Activated naive CD4-positive, alpha-beta T cell (primary cell): ENCODE data around the gene CAMSAP3.
"Not testable (repeated sequence)": the region's sequence is repeated elsewhere in the genome, so short reads cannot be mapped to it uniquely, and the experiment has no call there.

Experiments
- DNase-seq, 4 experiments: peaks; one replicate each; lab custom pipeline; 2025; lab: John Stamatoyannopoulos, UW

CAMSAP3 gene

DNA sequence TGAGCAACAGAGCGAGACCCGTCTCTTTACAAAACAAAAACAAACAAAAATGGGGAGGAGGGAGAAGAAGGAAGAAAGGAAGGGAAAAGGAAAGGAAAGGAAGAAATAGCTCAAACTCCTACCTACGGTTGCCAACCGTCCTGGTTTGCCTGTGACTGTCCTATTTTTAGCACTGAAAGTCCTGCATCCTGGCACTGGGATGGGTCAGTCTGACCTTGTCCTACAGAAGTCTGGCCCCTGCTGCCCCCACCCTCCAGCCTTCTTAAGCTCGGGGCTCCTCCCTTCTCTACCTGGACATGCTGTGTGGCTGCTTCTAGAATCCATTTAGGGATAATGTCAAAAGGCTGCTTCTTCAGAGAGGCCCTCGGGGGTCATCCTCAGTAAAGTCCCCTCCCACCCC, 40.0 kb downstream of the CAMSAP3 start:
- DNase-seq: no peak

DNA sequence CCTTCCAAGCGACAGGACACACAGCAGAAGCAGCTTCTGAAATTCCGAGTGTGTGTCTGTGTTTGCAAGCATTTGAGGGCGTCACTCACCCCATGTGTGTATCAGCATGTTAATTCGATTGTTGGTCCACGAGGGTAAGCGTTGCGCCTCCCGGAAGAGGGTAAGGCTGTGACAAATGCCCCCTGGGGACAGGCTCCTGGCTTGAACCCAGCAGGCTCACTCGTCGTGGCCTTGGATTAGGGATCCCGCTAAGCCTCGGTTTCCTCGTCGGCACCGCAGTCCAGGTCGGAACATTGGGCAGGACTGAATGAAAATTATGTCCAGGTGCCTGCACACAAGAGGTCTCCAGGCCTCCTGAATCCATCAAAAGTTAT, 40.6 kb downstream of the CAMSAP3 start:
- no peak for DNase-seq

DNA sequence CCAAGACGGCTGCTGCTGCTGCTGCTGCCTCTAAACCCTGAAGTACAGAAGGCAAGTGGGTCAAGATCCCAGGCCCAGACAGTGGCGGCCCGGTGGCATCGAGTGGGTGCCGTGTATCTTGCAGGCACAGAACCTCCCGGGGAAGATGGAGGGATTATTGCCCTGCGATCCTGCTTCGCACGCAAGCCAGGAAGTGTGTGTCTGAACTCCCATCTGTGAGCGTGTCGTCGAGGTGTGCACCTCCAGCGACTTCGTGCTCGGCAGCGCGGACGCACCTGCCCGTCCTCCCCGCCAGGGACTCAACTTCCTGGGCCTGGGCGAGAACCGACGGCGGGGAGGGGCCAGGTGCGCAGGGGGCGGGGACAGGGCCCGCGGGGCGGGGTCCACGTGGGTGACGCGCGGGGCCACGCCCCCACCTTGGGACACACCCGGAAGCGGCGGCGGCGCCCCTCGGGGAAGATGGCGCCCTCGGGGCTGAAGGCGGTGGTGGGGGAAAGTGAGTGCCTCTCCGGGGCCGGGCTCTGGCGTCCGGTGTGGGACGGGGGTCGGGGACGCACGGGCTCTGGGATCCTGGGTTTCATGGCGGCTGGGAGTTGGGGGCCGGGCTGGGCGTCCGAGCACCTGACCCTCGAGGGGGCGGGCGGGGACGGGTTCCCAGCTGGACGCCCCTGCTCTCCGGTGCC, 41.2 kb downstream of the CAMSAP3 start, which contains the start of gene STXBP2:
TSS of gene STXBP2 (plus strand) at position 420 of the 683 bp plus-strand sequence. CDS start at position 460, 40 bp downstream.
- peak; percentile 79 to 95 (median 88) for DNase-seq

DNA sequence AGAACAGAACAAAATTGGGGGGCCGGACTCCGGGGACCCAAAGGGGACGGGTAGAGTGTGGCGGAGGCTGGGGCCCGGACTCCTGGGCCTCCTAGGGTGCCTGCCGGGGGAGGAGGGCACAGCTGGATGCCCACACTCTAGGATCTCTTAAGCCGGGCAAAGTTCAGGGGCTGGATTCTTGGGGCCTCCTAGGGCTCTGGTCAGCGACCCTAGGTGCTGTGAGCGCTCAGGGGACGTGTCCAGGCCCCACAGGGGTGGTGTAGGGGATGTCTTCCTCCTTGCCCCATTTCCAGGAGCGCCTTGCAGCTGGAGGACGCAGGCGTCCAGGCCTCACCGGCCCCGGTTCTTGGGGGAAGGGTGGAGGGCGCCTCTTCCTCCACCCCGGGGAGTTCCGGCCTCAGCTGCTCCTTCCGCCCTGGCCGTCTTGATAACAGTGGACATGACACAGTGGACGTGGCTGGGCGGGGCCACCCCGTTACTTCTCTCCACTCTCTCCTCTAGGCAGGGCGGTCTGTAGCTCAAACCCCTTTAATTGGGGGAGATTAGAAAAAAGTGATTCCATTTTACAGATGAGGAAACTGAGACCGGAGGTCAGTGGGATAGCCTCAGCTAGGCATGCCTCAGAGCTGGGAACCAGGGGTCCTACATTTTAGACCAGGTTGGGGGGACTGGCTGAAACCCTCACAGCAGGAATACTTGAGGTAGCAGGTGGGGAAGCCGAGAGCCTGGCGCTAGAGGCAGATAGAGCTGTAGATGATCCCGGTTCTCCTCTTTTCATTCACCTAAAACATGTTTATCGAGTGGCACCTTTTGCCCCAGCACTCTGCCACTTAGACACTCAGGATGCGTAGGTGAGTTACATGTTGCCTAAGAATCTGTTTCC, 42.0 kb downstream of the CAMSAP3 start:
- no peak for DNase-seq

DNA sequence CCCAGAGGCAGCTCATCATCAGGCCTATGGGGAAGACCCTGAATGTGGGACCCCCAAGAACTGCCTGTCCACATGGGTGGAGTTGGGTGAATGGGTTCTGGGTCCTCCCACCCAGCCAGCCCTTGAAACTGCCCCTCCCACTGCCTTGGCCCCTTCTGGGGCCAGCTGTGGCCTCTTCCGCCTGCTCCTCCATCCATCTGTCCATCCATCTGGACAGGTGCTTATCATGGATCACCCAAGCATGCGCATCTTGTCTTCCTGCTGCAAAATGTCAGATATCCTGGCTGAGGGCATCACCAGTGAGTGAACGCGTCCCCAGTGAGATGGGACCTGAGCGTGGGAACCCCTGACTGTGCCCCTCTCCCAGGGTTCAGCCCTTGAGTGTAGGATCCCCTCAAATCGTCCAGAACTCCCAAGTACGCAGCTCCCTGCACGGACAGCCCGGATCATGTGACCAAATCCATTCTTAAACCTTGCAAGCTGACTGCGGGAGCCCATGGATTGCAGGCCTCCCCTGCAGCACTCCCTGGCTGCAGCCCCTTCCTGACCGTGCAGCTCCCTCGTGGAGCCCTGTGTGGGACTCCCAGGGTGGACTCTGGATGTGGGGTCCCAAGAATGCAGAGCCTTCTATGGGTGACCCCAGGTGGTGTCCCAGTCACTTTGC, 43.3 kb downstream of the CAMSAP3 start:
- DNase-seq: no peak

DNA sequence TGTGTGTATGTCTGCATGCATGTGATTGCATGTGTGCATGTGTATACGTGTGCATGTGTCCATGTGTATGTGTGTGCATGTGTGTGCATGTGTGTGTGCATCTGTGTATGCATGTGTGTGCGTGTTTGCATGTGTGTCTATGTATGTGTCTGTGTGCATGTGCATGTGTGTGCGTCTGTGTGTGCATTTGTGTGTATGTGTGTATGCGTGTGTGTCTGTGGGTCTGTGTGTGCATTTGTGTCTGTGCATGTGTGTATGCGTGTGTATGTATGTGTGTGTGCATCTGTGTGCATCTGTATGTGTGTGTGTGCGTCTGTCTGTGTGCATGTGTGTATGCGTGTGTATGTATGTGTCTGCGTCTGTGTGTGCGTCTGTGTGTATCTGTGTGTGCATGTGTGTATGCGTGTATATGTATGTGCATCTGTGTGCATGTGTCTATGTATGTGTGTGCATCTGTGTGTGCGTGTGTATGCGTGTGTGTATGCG, 44.2 kb downstream of the CAMSAP3 start:
- no peak for DNase-seq

DNA sequence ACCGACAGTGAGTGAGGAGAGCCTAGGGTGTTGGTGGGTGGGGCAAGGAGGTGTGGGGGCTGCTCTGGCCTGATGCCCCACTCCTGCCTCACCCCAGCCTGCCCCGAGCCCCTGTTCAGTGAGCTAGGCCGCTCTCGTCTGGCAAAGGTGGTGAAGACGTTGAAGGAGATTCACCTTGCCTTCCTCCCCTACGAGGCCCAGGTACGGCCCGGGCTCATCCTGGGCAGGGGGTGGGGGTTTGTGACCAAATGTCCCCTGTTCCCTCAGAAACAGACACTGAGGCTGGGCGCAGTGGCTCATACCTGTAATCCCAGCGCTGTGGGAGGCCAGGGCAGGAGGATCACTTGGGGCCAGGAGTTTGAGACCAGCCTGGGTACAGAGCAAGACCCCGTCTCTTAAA, 45.1 kb downstream of the CAMSAP3 start:
- DNase-seq: no peak

DNA sequence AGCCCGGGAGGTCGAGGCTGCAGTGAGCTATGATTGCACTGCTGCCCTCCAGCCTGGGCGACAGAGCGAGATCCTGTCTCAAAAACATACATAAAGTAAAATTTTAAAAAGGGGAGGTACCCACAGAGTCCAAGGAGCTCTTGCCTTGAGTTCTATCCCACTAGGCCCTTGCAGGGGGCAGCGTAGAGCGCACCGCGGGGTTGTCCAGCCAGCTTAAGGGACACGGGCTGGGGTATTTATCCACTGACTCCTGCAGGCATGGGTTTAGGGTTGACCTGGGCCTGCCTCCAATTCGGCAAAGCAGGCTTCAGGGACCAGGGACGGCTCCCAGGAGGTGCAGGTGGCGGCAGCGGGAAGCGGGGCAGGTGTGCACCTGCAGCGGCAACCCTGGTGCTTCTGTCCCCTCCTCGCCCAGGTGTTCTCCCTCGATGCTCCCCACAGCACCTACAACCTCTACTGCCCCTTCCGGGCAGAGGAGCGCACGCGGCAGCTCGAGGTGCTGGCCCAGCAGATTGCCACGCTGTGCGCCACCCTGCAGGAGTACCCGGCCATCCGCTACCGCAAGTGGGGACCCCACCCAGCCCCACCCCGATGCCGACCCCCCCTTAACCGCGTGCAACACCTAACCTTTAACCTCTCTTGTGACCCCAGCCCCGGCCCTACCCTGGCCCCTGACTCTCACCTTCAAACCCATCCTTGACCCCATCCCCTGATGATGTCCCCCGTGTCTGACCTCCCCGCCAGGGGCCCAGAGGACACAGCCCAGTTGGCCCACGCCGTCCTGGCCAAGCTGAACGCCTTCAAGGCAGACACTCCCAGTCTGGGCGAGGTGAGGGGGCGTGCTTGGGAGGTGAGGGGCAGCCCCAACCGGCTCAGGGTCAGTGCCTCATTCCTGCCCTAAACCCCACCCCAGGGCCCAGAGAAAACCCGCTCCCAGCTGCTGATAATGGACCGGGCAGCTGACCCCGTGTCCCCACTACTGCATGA, 45.9 kb downstream of the CAMSAP3 start:
- no peak for DNase-seq

DNA sequence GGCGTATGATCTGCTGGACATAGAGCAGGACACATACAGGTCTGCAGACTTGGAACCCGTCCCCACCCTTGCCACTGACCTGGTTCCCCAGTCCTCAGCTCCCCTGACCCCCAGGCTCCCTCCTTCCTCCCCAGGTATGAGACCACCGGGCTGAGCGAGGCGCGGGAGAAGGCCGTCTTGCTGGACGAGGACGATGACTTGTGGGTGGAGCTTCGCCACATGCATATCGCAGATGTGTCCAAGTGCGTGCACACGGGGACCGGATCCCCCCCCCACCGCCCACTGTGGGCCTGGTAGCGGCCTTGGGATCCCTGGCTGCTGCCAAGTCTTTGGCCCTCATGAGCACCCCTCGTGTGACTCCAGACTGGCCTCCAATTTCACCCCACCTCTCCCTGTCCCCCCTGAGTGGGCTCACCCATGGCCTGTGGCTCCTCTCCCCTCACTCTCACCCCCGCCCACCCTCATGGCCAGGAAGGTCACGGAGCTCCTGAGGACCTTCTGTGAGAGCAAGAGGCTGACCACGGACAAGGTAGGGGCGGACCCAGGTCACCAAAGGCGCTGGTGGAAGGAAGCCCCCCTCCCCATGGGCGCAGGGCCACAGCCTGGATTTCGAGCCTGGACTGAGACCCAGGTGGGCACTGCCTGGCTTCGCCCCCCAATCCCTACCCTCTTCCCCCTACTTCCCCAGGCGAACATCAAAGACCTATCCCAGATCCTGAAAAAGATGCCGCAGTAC, 46.8 kb downstream of the CAMSAP3 start:
- DNase-seq: no peak

DNA sequence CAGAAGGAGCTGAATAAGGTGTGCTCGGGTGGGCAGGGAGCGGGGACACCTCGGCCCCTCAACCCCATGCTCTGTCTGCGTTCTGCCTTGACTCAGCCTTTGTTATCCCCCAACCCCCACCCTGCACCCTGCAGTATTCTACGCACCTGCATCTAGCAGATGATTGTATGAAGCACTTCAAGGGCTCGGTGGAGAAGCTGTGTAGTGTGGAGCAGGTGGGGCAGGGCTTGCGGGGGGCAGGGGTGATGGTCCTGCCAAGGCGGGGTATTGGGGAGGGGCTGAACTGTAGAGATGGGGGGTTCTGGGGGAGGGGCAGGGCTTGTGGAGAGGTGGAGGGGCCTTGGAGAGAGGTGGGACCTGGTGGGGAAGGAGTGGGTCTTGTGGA, 47.4 kb downstream of the CAMSAP3 start:
- DNase-seq: no peak

DNA sequence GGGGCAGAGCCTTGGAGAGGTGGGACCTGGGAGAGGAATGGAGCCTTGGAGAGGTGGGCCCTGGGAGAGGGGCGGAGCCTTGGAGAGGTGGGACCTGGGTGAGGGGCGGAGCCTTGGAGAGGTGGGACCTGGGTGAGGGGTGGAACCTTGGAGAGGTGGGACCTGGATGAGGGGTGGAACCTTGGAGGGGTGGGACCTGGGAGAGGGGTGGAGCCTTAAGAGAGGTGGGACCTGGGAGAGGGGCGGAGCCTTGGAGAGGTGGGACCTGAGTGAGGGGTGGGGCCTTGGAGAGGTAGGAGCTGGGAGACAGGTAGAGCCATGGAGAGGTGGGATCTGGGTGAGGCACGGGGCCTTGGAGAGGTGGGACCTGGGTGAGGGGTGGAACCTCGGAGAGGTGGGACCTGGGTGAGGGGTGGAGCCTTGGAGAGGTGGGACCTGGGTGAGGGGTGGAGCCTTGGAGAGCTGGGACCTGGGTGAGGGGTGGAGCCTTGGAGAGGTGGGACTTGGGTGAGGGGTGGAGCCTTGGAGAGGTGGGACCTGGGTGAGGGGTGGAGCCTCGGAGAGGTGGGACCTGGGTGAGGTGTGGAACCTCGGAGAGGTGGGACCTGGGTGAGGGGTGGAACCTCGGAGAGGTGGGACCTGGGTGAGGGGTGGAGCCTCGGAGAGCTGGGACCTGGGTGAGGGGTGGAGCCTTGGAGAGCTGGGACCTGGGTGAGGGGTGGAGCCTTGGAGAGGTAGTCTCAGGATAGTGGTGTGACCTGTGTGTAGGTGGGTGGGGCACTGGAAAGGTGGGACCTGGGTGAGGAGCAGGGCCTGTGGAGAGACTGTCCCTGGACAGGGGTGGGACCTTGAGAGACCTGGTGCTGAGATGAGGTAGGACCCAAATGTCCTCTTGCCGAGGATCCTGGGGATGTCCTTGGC, 48.2 kb downstream of the CAMSAP3 start:
- DNase-seq: not testable (repeated sequence)

DNA sequence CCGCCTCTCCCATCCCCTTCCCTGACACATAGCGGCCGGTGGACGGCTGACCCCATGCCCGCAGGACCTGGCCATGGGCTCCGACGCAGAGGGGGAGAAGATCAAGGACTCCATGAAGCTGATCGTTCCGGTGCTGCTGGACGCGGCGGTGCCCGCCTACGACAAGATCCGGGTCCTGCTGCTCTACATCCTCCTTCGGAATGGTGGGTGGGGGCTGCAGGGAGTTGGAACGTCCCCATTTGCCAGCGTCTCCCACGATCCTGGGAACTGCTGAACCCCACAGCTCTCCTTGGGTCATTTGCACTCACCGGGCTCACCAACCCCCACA, 48.9 kb downstream of the CAMSAP3 start:
- no peak for DNase-seq

DNA sequence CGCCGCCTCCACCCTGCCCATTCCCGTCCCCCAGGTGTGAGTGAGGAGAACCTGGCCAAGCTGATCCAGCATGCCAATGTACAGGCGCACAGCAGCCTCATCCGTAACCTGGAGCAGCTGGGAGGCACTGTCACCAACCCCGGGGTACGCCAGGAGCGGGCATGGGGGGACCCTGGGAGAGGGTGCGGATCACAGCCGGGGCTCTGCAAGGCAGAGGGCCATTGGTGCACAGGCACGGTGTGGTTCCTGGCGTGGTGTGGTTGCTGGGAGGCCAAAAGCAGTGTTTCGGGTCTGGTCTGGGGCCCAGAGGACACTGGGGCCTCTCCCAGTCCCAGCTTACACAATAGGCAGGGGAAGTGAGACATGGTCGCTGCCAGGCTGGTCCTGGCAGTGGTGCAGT, 49.5 kb downstream of the CAMSAP3 start:
- no peak for DNase-seq

DNA sequence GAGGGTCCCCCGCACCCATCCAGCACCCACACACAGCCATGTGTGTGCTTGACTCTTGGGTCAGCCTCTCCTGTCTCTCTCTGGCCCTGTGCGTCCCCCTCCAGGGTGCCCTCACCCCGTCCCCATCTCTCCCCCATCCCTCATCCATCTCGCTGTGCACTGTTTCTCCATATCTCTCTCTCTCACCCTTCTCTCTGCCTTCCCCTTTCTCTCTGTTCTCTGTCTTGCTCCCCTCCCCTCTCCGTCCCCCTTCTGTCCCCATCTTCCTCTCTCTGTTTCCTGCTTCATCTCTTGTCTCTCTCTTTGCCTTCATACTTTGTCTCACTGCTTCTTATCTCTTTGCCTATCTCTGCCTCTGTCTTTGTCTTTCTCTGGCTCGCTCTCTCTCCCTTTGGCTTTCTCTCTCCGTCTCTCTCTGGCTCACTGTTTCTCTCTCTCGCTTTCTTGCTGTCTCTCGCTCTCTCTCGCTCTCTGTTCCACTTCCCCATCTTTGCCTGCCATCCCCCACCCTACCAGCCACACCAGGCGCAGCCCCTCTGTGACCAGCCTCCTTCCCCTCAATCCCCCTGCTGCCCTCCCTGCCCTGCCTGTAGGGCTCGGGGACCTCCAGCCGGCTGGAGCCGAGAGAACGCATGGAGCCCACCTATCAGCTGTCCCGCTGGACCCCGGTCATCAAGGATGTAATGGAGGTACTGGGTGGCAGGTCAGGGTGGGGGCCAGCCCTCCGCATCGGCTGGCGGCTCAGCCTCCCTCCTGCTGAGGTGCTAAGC, 50.2 kb downstream of the CAMSAP3 start:
- no peak for DNase-seq

DNA sequence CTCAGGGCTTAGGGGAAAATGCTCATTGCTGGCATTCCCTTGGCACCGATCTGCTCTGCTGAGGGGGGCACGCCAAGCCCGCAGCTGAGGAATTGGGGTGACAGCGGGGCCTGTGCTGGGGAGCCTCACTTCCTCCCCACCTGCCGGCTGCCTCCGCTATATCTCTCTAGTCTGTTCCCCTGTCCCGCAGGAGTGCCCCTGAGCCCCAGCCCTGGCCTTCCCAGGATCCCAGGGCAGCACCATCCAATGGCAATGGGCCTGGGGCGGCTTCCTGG, 50.7 kb downstream of the CAMSAP3 start:
- DNase-seq: no peak

DNA sequence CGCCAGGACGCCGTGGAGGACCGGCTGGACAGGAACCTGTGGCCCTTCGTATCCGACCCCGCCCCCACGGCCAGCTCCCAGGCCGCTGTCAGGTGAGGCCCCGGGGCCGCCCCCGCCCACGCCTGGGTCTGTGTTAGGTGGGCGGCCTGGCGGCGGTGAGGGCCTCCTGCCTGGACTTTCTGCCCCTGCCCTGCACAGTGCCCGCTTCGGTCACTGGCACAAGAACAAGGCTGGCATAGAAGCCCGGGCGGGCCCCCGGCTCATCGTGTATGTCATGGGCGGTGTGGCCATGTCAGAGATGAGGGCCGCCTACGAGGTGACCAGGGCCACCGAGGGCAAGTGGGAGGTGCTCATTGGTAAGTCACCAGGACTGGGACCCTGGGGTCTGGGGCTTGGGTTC, 51.5 kb downstream of the CAMSAP3 start:
- no peak for DNase-seq

DNA sequence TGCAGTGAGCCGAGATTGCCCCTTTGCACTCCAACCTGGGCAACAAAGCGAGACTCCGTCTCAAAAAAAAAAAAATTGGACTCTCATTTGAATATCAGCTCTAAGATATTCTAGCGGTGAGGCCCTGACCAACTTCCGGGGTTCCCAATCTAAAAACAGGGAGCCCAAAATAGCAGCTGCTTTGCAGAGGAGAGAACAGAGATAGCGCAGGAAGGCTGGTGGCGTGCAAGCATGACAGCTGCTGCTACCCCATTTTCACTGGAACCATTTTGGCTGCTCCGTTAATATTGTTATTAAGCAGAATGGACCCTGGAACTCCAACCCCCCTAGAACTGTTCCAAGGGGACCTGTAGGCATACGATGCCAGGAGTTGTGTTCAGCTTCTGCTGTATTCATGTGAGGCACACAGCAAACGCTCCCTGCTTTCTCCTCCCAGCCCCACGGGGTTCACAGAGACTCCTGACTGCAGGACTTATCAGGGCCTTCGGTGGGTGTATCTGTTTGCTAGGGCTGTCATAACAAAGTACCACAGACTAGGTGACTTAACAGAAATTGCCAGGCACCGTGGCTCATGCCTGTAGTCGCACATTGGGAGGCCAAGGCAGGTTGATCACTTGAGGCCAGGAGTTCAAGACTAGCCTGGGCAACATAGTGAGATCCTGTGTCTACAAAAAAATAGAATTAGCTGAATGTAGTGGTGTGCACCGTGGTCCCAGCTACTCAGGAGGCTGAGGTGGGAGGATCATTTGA, 52.8 kb downstream of the CAMSAP3 start:
- no peak for DNase-seq

DNA sequence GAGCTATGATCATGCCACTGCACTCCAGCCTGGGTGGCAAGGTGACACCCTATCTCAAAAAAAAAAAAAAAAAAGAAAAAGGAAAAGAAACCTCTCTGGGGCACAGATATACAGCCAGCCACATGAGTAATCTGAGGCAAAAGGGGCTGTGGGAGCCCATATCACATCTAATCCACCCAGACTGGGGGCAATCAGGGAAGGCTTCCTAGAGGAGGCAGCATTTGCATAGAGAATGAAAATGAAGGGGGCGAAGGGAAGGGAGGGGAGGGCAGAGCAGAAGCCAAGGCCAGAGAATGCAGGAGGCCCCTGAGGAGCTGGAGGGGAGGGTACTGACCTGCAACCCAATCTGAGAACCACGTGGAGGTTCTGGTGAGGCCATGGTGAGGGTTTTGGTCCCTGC, 54.5 kb downstream of the CAMSAP3 start:
- DNase-seq: no peak
